MM.1S (cell line): ENCODE results near the gene NAA35.

Experiments used
- CTCF ChIP-seq: fragments of 300-600 bp; sonication (generic); IDR thresholded peaks from 2 replicates; pipeline ENCODE4 v1.5.1; 2016; ENCODE audit warnings: antibody characterized with exemption, low read length, mixed read lengths
- EZH2 ChIP-seq: fragments of 300-600 bp; sonication (generic); optimal IDR thresholded peaks from 2 replicates; pipeline ENCODE3; 2017; ENCODE audit warnings: low read depth, mild to moderate bottlenecking, antibody characterized with exemption, low read length, mixed read lengths

GRCh38 chr9:86009133-86009532 lies 68.2 kb downstream of the NAA35 start:
- TF ChIP-seq CTCF (no peak), EZH2 (no peak)
